Mesenchymal stem cell (in vitro differentiated cells and primary cell): ENCODE measurements around the gene PTPN7.
"Not testable (repeated sequence)": the region's sequence is repeated elsewhere in the genome, so short reads cannot be mapped to it uniquely, and the experiment has no call there.

ENCODE experiments used
- DNase-seq: peaks from one replicate; pipeline ENCODE4 v3.0.0-alpha.2; 2013
- H2AFZ ChIP-seq: one replicate; pipeline ENCODE4 v1.6.1; 2013; ENCODE audit warnings: low read depth, mild to moderate bottlenecking, control low read depth, inconsistent platforms, low read length, moderate library complexity
- H2AK5ac ChIP-seq: 2 replicates; pipeline ENCODE4 v1.6.1; 2013; ENCODE audit warnings: low read length, moderate library complexity, mild to moderate bottlenecking, inconsistent platforms; ENCODE audit not compliant: severe bottlenecking
- H2BK120ac ChIP-seq: one replicate; pipeline ENCODE4 v1.6.1; 2013; ENCODE audit warnings: low read depth, mild to moderate bottlenecking, inconsistent platforms, low read length, moderate library complexity
- H2BK12ac ChIP-seq, 2 experiments: one replicate each; pipeline ENCODE4 v1.6.1; 2013; ENCODE audit warnings: inconsistent platforms in 2 of 2, low read length in 2 of 2, mild to moderate bottlenecking in 2 of 2, moderate library complexity in 2 of 2, control low read depth in 1 of 2
- H2BK15ac ChIP-seq: one replicate; pipeline ENCODE4 v1.6.1; 2013; ENCODE audit warnings: mild to moderate bottlenecking, low read depth, inconsistent platforms; ENCODE audit not compliant: poor library complexity, severe bottlenecking
- H2BK5ac ChIP-seq: 2 replicates; pipeline ENCODE4 v1.6.1; 2013; ENCODE audit warnings: low read depth, mild to moderate bottlenecking, low read length, control low read depth, inconsistent platforms; ENCODE audit not compliant: poor library complexity, severe bottlenecking
- H3K14ac ChIP-seq, 2 experiments: one replicate each; pipeline ENCODE4 v1.6.1; 2013; ENCODE audit warnings: inconsistent platforms in 2 of 2, low read length in 2 of 2, control low read depth in 1 of 2, mild to moderate bottlenecking in 1 of 2, moderate library complexity in 1 of 2
- H3K18ac ChIP-seq, 2 experiments: one replicate each; pipeline ENCODE4 v1.6.1; 2013; ENCODE audit warnings: inconsistent platforms in 2 of 2, low read length in 2 of 2, control low read depth in 1 of 2, low read depth in 1 of 2, mild to moderate bottlenecking in 1 of 2
- H3K23ac ChIP-seq, 2 experiments: one replicate each; pipeline ENCODE4 v1.6.1; 2013; ENCODE audit warnings: inconsistent platforms in 2 of 2, low read length in 2 of 2, mild to moderate bottlenecking in 2 of 2, moderate library complexity in 2 of 2, control low read depth in 1 of 2
- H3K27ac ChIP-seq: 2 replicates; pipeline ENCODE4 v1.5.1; 2013; ENCODE audit warnings: mild to moderate bottlenecking, moderate library complexity, low read length, control low read depth, inconsistent platforms; ENCODE audit not compliant: poor library complexity, severe bottlenecking
- H3K27me3 ChIP-seq, 2 experiments: 2 replicates each; pipeline versions ENCODE4 v1.6.1 to v1.7.0; 2013; ENCODE audit warnings: low read length in 2 of 2, mild to moderate bottlenecking in 2 of 2, moderate library complexity in 2 of 2, control low read depth in 1 of 2, inconsistent platforms in 1 of 2; ENCODE audit not compliant: control insufficient read depth in 1 of 2, insufficient read depth in 1 of 2
- H3K36me3 ChIP-seq, 2 experiments: 2 replicates each; pipeline versions ENCODE4 v1.6.1 to v1.7.0; 2013; ENCODE audit warnings: low read length in 2 of 2, control low read depth in 1 of 2, inconsistent platforms in 1 of 2, low read depth in 1 of 2, mild to moderate bottlenecking in 1 of 2; ENCODE audit not compliant: insufficient read depth in 2 of 2, control insufficient read depth in 1 of 2
- H3K4ac ChIP-seq, 2 experiments: one replicate each; pipeline ENCODE4 v1.6.1; 2013; ENCODE audit warnings: inconsistent platforms in 2 of 2, low read length in 2 of 2, mild to moderate bottlenecking in 2 of 2, moderate library complexity in 2 of 2, control low read depth in 1 of 2, low read depth in 1 of 2
- H3K4me1 ChIP-seq: 2 replicates; pipeline ENCODE4 v1.6.1; 2013; ENCODE audit warnings: low read depth, low read length, control low read depth; ENCODE audit not compliant: control insufficient read depth, insufficient read depth
- H3K4me2 ChIP-seq: 2 replicates; pipeline ENCODE4 v1.6.1; 2013; ENCODE audit warnings: low read length, mild to moderate bottlenecking, inconsistent platforms; ENCODE audit not compliant: poor library complexity, severe bottlenecking
- H3K4me3 ChIP-seq, 2 experiments: 2 replicates each; pipeline versions ENCODE4 v1.5.1 to v1.7.0; 2013; ENCODE audit warnings: low read length in 2 of 2, mild to moderate bottlenecking in 2 of 2, control low read depth in 1 of 2, low read depth in 1 of 2; ENCODE audit not compliant: insufficient read depth in 1 of 2
- H3K79me1 ChIP-seq: replicated peaks from 2 replicates; pipeline ENCODE4 v1.6.1; 2013; ENCODE audit warnings: mild to moderate bottlenecking, control low read depth, low read length, inconsistent platforms; ENCODE audit not compliant: poor library complexity, severe bottlenecking
- H3K9ac ChIP-seq: 2 replicates; pipeline ENCODE4 v1.7.0; 2013; ENCODE audit warnings: mild to moderate bottlenecking, low read length, moderate library complexity
- H3K9me3 ChIP-seq: 2 replicates; pipeline ENCODE4 v1.7.0; 2013; ENCODE audit warnings: mild to moderate bottlenecking, low read length; ENCODE audit not compliant: control insufficient read depth
- H4K8ac ChIP-seq: one replicate; pipeline ENCODE4 v1.6.1; 2013; ENCODE audit warnings: inconsistent platforms, mild to moderate bottlenecking, low read length, moderate library complexity
- H4K91ac ChIP-seq: one replicate; pipeline ENCODE4 v1.6.1; 2013; ENCODE audit warnings: mild to moderate bottlenecking, low read length, inconsistent platforms
- WGBS: methylation state at CpG from one replicate; pipeline ENCODE4 v1.1.7; 2013; ENCODE audit warnings: mixed read lengths; 5-methylcytosine and 5-hydroxymethylcytosine counted together

Gene PTPN7

GRCh38 chr1:202167054-202167453 lies 6.7 kb upstream of the PTPN7 start:
- H2AK5ac ChIP-seq, H2BK5ac ChIP-seq, H3K9ac ChIP-seq, H3K4me1 ChIP-seq, H2BK15ac ChIP-seq, H3K27ac ChIP-seq, H3K9me3 ChIP-seq, H3K18ac ChIP-seq, H2AFZ ChIP-seq, H3K23ac ChIP-seq, H4K91ac ChIP-seq, H3K4me2 ChIP-seq, H3K14ac ChIP-seq, DNase-seq, H2BK120ac ChIP-seq, H4K8ac ChIP-seq, H2BK12ac ChIP-seq, H3K79me1 ChIP-seq, H3K4me3 ChIP-seq, H3K4ac ChIP-seq, H3K36me3 ChIP-seq: not testable (repeated sequence)
- WGBS, result 94% methylated on average over 11 of the region's 13 CpGs
- H3K27me3 ChIP-seq, result peaks cover 8 to 44% of the 10 kb centered on the region in 2 experiments

GRCh38 chr1:202165942-202166843 lies 5.8 kb upstream of the PTPN7 start:
- Histone ChIP-seq H3K27ac (no peak overlapping the region), H3K9me3 (no peaks in the 10 kb centered on the region), H3K4ac (no peak overlapping the region), H4K91ac (no peak overlapping the region), H3K79me1 (no peaks in the 10 kb centered on the region), H3K27me3 (peaks cover 8 to 51% of the 10 kb centered on the region in 2 experiments), H3K9ac (no peak overlapping the region), H2BK15ac (no peak overlapping the region), H3K18ac (no peak overlapping the region), H3K4me2 (no peak overlapping the region), H2BK120ac (no peak overlapping the region), H2BK12ac (no peak overlapping the region), H3K14ac (peak overlapping the region in 1 of 2 experiments; percentile 58), H3K4me3 (no peak overlapping the region), H3K4me1 (peaks cover 4% of the 10 kb centered on the region), H2AK5ac (no peak overlapping the region), H3K23ac (no peak overlapping the region), H4K8ac (no peak overlapping the region), H2AFZ (no peak overlapping the region), H2BK5ac (no peak overlapping the region), H3K36me3 (no peaks in the 10 kb centered on the region)
- no peak for DNase-seq
- 77% methylated on average over 9 of the region's 9 CpGs for WGBS

GRCh38 chr1:202165267-202165941 lies 5.0 kb upstream of the PTPN7 start:
- no peaks in the 10 kb centered on the region for H3K9me3 ChIP-seq
- WGBS, result 84% methylated on average over 20 of the region's 20 CpGs
- H2BK5ac ChIP-seq, result no peak overlapping the region
- H3K36me3 ChIP-seq, result no peaks in the 10 kb centered on the region
- no peak overlapping the region for H2BK15ac ChIP-seq
- H3K18ac ChIP-seq, result no peak overlapping the region
- H3K27ac ChIP-seq, result no peak overlapping the region
- H3K23ac ChIP-seq, result no peak overlapping the region
- no peak overlapping the region for H3K9ac ChIP-seq
- no peak overlapping the region for H2BK12ac ChIP-seq
- H3K14ac ChIP-seq, result no peak overlapping the region
- H2AFZ ChIP-seq, result no peak overlapping the region
- no peak for DNase-seq
- no peak overlapping the region for H4K8ac ChIP-seq
- H3K4me2 ChIP-seq, result no peak overlapping the region
- H2BK120ac ChIP-seq, result no peak overlapping the region
- H4K91ac ChIP-seq, result no peak overlapping the region
- H3K79me1 ChIP-seq, result no peaks in the 10 kb centered on the region
- H3K4ac ChIP-seq, result no peak overlapping the region
- H3K4me1 ChIP-seq, result peaks cover 4% of the 10 kb centered on the region
- H2AK5ac ChIP-seq, result no peak overlapping the region
- no peak overlapping the region for H3K4me3 ChIP-seq
- H3K27me3 ChIP-seq, result peaks cover 8 to 56% of the 10 kb centered on the region in 2 experiments

GRCh38 chr1:202164271-202165037 lies 4.1 kb upstream of the PTPN7 start:
- no peaks in the 10 kb centered on the region for H3K79me1 ChIP-seq
- H3K4me2 ChIP-seq, result no peak overlapping the region
- H3K23ac ChIP-seq, result no peak overlapping the region
- H2AK5ac ChIP-seq, result no peak overlapping the region
- H4K91ac ChIP-seq, result no peak overlapping the region
- no peak overlapping the region for H2BK5ac ChIP-seq
- H3K18ac ChIP-seq, result no peak overlapping the region
- H2BK15ac ChIP-seq, result no peak overlapping the region
- no peak for DNase-seq
- no peaks in the 10 kb centered on the region for H3K36me3 ChIP-seq
- no peak overlapping the region for H4K8ac ChIP-seq
- peaks cover 3 to 64% of the 10 kb centered on the region in 2 experiments for H3K27me3 ChIP-seq
- 77% methylated on average over 10 of the region's 11 CpGs for WGBS
- H3K4me1 ChIP-seq, result peaks cover 7% of the 10 kb centered on the region
- no peak overlapping the region for H3K27ac ChIP-seq
- no peak overlapping the region for H3K4ac ChIP-seq
- no peak overlapping the region for H2AFZ ChIP-seq
- no peak overlapping the region for H2BK120ac ChIP-seq
- no peaks in the 10 kb centered on the region for H3K9me3 ChIP-seq
- H2BK12ac ChIP-seq, result no peak overlapping the region
- no peak overlapping the region for H3K4me3 ChIP-seq
- no peak overlapping the region for H3K14ac ChIP-seq
- H3K9ac ChIP-seq, result no peak overlapping the region
